ENCODE measurements around the gene KATNAL2.

KATNAL2 gene

DNA sequence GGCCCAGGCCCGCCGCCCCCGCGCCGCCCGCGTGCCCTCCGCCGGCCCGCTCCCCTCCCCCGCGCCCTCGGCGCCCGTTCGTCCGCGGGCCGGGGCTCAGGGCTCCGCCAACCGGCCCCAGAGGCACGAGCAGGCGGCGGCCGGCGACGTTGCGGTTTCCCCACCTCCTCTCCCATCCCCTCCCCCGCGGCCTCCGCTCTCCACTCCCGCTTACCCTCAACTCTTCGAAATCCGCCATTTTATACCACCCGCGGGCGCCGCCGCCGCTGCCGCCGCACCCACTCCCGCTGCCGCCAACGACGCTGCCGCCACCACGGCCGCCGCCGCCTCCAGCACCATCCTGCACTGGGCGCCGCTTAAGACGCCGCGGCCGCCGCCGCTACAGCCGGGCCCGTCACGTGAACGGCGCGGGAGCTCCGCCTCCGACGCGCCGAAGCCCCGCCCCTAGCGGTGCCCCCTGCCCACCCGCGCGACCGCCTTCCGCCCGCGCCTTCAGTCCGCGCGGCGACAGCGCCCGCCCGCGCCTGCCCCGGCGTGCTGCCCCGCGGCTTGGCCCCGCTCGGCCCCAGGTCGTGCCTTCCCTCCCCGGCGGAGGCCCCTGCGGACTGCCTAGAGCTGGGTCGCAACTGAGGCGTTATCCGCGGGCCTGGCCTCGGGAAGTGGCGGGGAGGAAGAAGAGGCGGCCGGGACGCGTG is at the start of gene KATNAL2, which contains the start of gene PIAS2:
Gene KATNAL2 (plus strand): TSS at position 495 of the 695 bp plus-strand sequence. CDS start 29,271 bp downstream, outside the sequence.
Gene PIAS2 (minus strand): TSS at position 400 of the 695 bp plus-strand sequence. CDS start 162 bp downstream, at position 238.
- H3K4me3 ChIP-seq (ENCODE audit: low read depth, low read length) = peak within 1 kb of the TSS; percentile 78

DNA sequence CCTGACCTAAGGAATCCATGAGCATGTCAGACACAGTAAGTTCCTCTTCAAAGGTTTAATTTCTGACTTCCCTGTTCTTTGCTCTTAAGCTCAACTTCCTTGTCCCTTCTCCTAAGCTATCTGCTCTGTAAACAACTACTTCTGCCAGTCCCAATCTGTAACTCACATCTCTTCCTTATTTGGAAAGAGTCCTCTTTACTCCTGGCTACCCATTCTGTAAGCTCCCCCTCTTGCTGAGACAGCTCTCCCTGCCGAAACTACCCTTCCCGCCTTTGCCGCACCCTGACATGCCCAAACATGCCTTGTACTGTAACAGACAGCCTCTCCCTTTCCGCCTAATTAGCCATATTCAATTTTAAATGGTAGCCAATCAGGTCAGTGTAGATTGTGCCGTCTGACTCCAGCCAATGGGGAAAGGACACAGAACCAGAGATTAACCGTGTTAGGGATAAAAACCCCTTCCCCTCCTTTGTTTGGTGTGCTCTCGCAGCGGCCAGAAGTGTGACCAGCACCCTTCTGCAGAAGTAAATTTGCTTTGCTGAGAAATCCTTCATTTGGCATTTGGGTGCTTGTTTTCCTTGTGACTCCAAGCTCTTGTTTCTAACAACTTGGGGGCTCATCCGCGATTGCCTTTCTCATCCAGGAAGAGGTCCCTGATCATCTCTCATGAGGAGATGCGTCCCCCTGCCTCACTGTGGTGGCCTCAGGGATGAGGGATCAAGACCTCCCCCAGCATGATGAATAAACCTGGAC is 49.1 kb upstream of the KATNAL2 start:
- H3K4me3 ChIP-seq (ENCODE audit: low read depth, low read length) = peak overlapping the region; percentile 44

GRCh38 chr18:46877329-46877987 is 39.9 kb upstream of the KATNAL2 start:
- no peak overlapping the region for H3K4me3 ChIP-seq (ENCODE audit: low read depth, low read length)

DNA sequence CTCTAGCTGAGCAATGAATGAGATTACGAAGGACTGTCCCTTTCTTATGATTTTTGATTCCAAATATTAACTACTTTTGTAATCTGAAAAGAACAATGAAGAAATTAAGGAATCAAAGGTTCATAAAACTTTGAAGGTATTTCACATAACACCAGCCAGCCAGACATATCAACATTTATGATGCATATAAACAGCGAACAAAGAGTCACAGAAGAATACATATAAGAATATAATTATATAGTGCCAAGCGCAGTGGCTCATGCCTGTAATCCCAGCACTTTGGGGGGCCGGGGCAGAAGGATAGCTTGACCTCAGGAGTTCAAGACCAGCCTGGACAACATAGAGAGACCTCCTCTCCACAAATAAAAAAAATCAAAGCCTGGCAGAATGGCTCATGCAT is 34.2 kb upstream of the KATNAL2 start:
- no peak overlapping the region for H3K4me3 ChIP-seq (ENCODE audit: low read depth, low read length)

DNA sequence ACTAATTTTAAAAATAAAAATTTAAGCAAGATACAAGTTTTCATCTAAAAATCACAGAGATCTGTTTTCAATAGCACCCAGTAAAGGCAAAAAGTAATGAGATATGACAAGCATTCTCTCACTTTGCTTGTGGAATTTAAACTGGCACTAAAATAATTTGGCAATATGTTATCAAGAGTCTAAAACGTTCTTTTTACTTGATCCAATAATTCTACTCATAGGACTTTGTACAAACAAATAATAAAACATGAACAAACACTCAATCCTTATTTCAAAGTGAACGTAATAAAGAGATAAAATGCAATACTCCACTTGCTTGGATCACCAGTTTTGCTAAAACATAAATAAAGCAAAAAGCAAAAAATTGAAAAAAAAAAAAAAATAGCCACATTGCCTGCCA is 30.5 kb upstream of the KATNAL2 start:
- no peak overlapping the region for H3K4me3 ChIP-seq (ENCODE audit: low read depth, low read length)

DNA sequence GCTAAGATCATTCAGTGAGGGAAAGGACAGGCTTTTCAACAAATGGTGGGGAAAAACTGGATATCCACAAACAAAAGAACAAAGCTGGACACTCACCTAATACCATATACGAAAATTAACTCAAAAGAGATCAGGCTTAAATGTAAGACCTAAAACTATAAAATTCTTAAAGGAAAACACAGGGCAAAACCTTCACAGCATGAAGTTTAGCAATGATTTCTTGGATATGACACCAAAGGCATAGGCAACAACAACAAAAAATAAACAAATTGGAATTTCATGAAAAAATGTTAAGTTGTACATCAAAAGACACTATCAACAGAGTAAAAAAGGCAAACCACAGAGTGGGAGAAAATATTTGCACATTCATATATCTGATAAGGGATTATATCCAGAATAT is 28.4 kb upstream of the KATNAL2 start:
- no peak overlapping the region for H3K4me3 ChIP-seq (ENCODE audit: low read depth, low read length)

DNA sequence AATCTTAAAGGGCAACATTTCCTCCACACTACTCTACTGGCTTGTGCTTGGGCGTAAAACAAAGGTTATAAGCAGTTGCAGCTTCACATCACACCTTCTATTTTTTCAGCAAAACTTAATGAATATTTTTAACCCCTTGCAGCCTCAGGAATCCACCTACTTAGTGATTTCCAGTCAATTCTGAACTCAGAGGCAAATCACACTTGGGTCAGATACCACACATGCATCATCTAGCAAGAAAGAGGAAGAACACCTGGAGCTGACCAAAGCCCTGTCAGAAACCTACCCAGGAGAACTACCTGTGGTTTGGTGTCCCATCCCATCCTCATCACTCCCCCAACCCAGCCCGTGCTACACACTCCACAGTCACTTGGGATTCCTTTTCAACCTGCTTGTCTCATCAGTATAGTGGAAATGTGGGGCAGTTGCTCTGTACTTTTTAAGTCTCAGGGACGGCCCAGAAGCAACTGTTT is 25.6 kb upstream of the KATNAL2 start:
- no peak overlapping the region for H3K4me3 ChIP-seq (ENCODE audit: low read depth, low read length)

DNA sequence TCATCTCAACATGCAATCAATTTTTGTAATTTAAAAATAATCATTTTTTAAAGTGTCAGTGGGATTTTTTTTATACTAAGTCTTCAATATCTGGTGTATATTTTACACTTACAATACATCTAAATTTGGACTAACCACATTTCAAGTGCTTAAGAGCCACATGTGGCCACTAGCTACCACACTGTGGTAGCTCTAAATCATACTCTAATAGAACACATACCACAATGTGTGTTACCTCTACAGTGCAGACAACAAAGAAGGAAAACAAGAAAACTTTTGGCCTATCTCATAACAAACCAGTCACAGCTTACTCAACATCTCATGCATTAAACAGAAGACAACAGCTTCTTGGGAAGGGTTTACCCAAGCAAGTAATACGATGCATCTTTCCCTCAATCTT is 24.6 kb upstream of the KATNAL2 start:
- no peak overlapping the region for H3K4me3 ChIP-seq (ENCODE audit: low read depth, low read length)

DNA sequence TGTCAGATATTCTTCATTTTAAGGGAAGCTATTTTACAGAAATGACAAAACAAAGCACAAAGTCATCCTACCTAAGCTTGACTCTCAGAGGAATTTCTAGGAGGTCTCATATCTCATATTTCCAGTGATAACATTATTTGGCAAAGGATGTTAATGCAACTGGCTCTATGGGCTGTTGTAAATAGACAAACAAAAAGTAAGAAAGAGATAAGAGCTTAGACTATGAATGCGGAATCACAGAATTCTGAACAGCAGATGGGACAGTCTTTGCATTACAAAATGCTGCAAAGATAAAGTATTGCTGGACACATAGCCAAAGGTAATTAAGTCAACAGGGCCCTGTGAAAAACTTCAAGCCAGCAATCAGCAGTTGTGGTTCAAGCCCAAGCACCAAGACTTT is 24.0 kb upstream of the KATNAL2 start:
- H3K4me3 ChIP-seq (ENCODE audit: low read depth, low read length) = no peak overlapping the region

GRCh38 chr18:46894124-46894523 is 23.3 kb upstream of the KATNAL2 start:
- H3K4me3 ChIP-seq (ENCODE audit: low read depth, low read length) = no peak overlapping the region

GRCh38 chr18:46899274-46899948 is 18.0 kb upstream of the KATNAL2 start:
- H3K4me3 ChIP-seq (ENCODE audit: low read depth, low read length) = no peak overlapping the region

- no peak overlapping the region for H3K4me3 ChIP-seq (ENCODE audit: low read depth, low read length)
Observed at GRCh38 chr18:46903406-46903805, 14.0 kb upstream of the KATNAL2 start.

DNA sequence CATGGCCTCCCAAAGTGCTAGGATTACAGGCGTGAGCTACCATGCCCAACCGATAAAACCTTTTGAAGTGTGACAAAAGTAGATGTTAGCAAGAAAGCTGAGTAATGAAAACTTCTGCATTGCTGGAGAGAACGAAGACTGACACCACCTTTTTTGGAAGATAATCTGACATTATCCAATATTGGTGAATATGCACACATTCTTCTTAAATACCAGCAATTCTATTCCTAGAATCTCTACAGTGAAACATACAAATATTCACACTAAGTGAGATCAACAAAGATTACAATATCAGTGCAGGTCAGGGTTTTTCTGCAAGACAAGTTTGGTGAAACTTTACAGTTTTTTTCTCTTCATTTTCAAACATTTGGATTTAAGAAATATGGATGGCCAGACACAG is 7.9 kb upstream of the KATNAL2 start:
- no peak overlapping the region for H3K4me3 ChIP-seq (ENCODE audit: low read depth, low read length)

DNA sequence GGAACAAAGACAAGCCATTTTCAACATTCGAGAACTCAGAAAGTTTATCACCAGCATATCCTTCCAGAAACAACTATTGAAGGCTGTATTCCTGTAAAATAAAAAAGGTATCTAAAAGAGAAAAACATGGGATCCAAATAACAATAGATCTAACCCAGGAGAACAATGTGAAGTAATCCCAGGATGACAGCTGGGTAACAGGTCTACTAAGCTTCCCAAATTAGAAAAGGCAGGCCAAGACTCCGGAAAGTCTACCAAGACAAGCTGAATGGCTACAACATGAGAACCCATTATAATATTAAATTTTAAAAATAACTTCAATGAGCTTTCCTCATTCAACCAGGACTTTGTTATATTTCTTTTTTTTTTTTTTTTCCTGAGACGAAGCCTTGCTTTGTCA is 6.5 kb upstream of the KATNAL2 start:
- H3K4me3 ChIP-seq (ENCODE audit: low read depth, low read length) = no peak overlapping the region

DNA sequence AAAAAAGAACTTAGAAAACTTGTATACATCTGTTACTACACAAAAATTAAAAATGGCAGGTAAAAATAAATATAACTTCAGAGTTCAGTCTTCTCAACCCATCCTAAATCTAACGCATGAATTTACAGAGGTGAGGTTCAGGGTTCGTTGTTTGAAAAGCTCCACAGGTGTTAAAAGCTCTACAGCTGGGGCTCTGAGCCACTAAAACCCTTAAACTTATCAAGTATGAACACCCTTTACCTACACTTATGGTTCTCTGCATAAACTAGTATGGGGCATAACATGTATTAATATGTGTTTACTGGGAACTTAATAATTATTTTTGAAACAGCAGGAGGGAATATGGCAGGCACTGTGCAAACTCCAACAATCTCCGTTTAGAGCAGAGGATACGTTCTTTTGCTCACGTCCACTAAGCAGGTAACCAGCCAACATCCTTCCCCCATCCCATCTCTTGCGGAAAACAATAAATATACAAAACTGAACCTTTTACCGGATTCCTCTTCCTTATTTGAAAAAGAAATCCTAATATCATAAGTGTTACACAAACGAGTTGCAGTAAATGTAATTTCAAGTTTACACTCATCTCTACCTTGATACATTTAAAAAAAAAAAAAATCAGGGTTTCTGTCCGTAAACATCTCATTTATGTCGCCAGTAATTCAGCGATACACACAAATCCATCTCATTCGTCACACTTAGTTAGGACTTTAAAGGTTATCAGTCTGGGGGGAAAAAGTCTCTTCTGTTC is 1.4 kb upstream of the KATNAL2 start:
- H3K4me3 ChIP-seq (ENCODE audit: low read depth, low read length) = peak overlapping the region; percentile 78

GRCh38 chr18:46916551-46917107 is 773 bp upstream of the KATNAL2 start:
- H3K4me3 ChIP-seq (ENCODE audit: low read depth, low read length) = peak overlapping the region; percentile 78

GRCh38 chr18:46917803-46918600 is 600 bp downstream of the KATNAL2 start:
- peak overlapping the region; percentile 78 for H3K4me3 ChIP-seq (ENCODE audit: low read depth, low read length)

- H3K4me3 ChIP-seq (ENCODE audit: low read depth, low read length) = no peak overlapping the region
Observed at GRCh38 chr18:46920067-46920466, 2.7 kb downstream of the KATNAL2 start.

- no peak overlapping the region for H3K4me3 ChIP-seq (ENCODE audit: low read depth, low read length)
Observed at GRCh38 chr18:46920653-46921052, 3.3 kb downstream of the KATNAL2 start.

Measured in iPS-11a (cell line).